ENCODE measurements around the gene USF1.

DNA sequence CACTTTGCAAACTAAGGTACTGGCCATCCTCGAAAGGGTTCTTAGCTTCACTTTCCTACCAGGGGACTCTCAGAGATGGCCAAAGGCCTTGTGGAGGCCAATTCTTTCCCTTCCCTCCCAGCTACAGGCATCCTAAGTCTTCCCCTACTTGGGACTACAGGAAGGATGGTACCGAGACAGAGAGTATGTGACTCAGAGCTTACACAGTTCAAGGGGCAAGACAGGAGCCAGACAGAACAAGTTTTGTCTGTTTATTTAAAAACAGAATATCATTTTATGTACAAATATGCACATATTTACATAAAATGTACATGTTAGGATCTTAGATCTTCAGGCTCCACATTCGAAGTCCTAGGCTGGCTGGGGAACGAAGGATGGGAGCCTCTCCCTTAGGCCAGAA is 25.0 kb upstream of the USF1 start:
- TF ChIP-seq SMC3 (conservative IDR thresholded peaks at IDR 0.05; ENCODE audit: insufficient read depth, low read depth, low read length), result no peak
- TF ChIP-seq CEBPG (CRISPR knock-in tag; IDR thresholded peaks at IDR 0.05), result no peak
- no peak for TF ChIP-seq CEBPG (tag; conservative IDR thresholded peaks at IDR 0.05 in 1 of 2, IDR thresholded peaks at IDR 0.05 in 1 of 2)
- no peak for TF ChIP-seq ZNF121 (CRISPR knock-in tag; conservative IDR thresholded peaks at IDR 0.05)
- TF ChIP-seq CEBPB (tag; IDR thresholded peaks at IDR 0.05), result no peak
- no peak for TF ChIP-seq POLR2A (conservative IDR thresholded peaks at IDR 0.05)
- TF ChIP-seq CBX5 (IDR thresholded peaks at IDR 0.05; ENCODE audit: borderline replicate concordance, low read depth), result no peak
- no peak for TF ChIP-seq MYC (IDR thresholded peaks at IDR 0.05; ENCODE audit: low read depth, low read length)
- no peak for TF ChIP-seq MYC (CRISPR knock-in tag; IDR thresholded peaks at IDR 0.05; ENCODE audit: borderline replicate concordance, low read depth)
- no peak for TF ChIP-seq EZH2 (IDR thresholded peaks at IDR 0.05; ENCODE audit: borderline replicate concordance, low read depth, low read length)
- TF ChIP-seq, protein P1, sequence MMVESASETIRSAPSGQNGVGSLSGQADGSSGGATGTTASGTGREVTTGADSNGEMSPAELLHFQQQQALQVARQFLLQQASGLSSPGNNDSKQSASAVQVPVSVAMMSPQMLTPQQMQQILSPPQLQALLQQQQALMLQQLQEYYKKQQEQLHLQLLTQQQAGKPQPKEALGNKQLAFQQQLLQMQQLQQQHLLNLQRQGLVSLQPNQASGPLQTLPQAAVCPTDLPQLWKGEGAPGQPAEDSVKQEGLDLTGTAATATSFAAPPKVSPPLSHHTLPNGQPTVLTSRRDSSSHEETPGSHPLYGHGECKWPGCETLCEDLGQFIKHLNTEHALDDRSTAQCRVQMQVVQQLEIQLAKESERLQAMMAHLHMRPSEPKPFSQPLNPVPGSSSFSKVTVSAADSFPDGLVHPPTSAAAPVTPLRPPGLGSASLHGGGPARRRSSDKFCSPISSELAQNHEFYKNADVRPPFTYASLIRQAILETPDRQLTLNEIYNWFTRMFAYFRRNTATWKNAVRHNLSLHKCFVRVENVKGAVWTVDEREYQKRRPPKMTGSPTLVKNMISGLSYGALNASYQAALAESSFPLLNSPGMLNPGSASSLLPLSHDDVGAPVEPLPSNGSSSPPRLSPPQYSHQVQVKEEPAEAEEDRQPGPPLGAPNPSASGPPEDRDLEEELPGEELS (CRISPR knock-in tag; IDR thresholded peaks at IDR 0.05; ENCODE audit: borderline replicate concordance), result no peak
- TF ChIP-seq, protein P2, sequence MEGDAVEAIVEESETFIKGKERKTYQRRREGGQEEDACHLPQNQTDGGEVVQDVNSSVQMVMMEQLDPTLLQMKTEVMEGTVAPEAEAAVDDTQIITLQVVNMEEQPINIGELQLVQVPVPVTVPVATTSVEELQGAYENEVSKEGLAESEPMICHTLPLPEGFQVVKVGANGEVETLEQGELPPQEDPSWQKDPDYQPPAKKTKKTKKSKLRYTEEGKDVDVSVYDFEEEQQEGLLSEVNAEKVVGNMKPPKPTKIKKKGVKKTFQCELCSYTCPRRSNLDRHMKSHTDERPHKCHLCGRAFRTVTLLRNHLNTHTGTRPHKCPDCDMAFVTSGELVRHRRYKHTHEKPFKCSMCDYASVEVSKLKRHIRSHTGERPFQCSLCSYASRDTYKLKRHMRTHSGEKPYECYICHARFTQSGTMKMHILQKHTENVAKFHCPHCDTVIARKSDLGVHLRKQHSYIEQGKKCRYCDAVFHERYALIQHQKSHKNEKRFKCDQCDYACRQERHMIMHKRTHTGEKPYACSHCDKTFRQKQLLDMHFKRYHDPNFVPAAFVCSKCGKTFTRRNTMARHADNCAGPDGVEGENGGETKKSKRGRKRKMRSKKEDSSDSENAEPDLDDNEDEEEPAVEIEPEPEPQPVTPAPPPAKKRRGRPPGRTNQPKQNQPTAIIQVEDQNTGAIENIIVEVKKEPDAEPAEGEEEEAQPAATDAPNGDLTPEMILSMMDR (IDR thresholded peaks at IDR 0.05 in 2 of 3, conservative IDR thresholded peaks at IDR 0.05 in 1 of 3; ENCODE audit: insufficient read depth in 2 of 3, low read depth in 1 of 3, low read length in 3 of 3), result no peak
- TF ChIP-seq ZNF311 (CRISPR knock-in tag; IDR thresholded peaks at IDR 0.05), result no peak
- TF ChIP-seq FOXM1 (IDR thresholded peaks at IDR 0.05; ENCODE audit: low read depth), result no peak
- TF ChIP-seq FOXM1 (CRISPR knock-in tag; IDR thresholded peaks at IDR 0.05; ENCODE audit: low read depth), result no peak
